HCT116 (cell line): Measurements from ENCODE around the gene SYNE2. TPM values are rescaled to one million over a fixed set of nuclear protein-coding genes. Genes with fewer than 3 reads are reported as not detected.

ENCODE experiments used
- ATAC-seq: fragments of 200-7000 bp; cut with Tn5 transposase; 2 replicates; pipeline ENCODE4 v1.9.1; 2020; ENCODE audit warnings: mild to moderate bottlenecking, moderate library complexity
- BruUV-seq: library from RNA; stranded (reverse); fragments of 400-500 nt; replicated peaks from 2 replicates; lab custom pipeline; 2021; lab: Mats Ljungman, UMichigan
- CTCF ChIA-PET: fragments of 300-600 bp; sonication (Branson Sonifier 250); formaldehyde crosslinking; loops from one replicate; lab custom pipeline; 2021; ENCODE audit warnings: antibody characterized with exemption; lab: Charles Lee
- POLR2A ChIA-PET: fragments of 300-600, 350-600 bp; sonication (Branson Sonifier 250); formaldehyde crosslinking; loops from one replicate; lab custom pipeline; 2021; ENCODE audit warnings: antibody characterized with exemption; lab: Charles Lee
- RAD21 ChIA-PET, 2 experiments: fragments of 300-600 bp; sonication (Branson Sonifier 250); formaldehyde crosslinking; loops; one replicate each; lab custom pipeline; 2023; ENCODE audit warnings: low total read pairs in 2 of 2; ENCODE audit not compliant: uncharacterized antibody in 2 of 2, unreplicated experiment in 2 of 2, low non-redundant PET in 1 of 2; lab: Charles Lee
- DNase-seq: peaks from one replicate; pipeline ENCODE4 v3.0.0-alpha.2; 2010; ENCODE audit warnings: low read depth, low spot score
- H2AFZ ChIP-seq: fragments of 200-600 bp; shearing (Covaris generic), sonication (generic); 2 replicates; pipeline ENCODE4 v1.6.1; 2017; ENCODE audit warnings: low read depth, mixed run types, mixed read lengths, antibody characterized with exemption, low read length; ENCODE audit not compliant: poor library complexity, severe bottlenecking
- H3K27ac ChIP-seq: 2 replicates; pipeline ENCODE4 v1.5.1; 2012; ENCODE audit warnings: low read depth, low read length
- H3K27me3 ChIP-seq: fragments of 200-600 bp; sonication (generic); 2 replicates; pipeline ENCODE4 v1.6.1; 2016; ENCODE audit warnings: mixed run types, low read length, mixed read lengths; ENCODE audit not compliant: insufficient read depth
- H3K36me3 ChIP-seq, 2 experiments: fragments of 200-500 bp in 1 of 2; fragments of 200-600 bp in 1 of 2; sonication (Bioruptor generic) in 1 of 2; sonication (generic) in 1 of 2; 2 replicates each; pipeline versions ENCODE4 v1.5.1 to v1.6.1; 2014 to 2016; ENCODE audit warnings: low read length in 2 of 2, inconsistent platforms in 1 of 2, mixed read lengths in 1 of 2, mixed run types in 1 of 2; ENCODE audit not compliant: insufficient read depth in 2 of 2, control insufficient read depth in 1 of 2
- H3K4me1 ChIP-seq, 2 experiments: fragments of 200-600 bp in 1 of 2; sonication (generic) in 1 of 2; 2 replicates each; pipeline versions ENCODE4 v1.5.1 to v1.6.1; 2012 to 2017; ENCODE audit warnings: low read length in 2 of 2, inconsistent platforms in 1 of 2, mild to moderate bottlenecking in 1 of 2, mixed read lengths in 1 of 2, mixed run types in 1 of 2, moderate library complexity in 1 of 2; ENCODE audit not compliant: insufficient read depth in 2 of 2, control insufficient read depth in 1 of 2
- H3K4me2 ChIP-seq: fragments of 200-600 bp; sonication (generic); 2 replicates; pipeline ENCODE4 v1.6.1; 2017; ENCODE audit warnings: mixed run types, low read length, mixed read lengths
- H3K4me3 ChIP-seq, 2 experiments: fragments of 200-600 bp in 1 of 2; sonication (generic) in 1 of 2; replicated peaks in 1 of 2; 2 replicates each; pipeline ENCODE4 v1.5.1; 2011 to 2016; ENCODE audit warnings: low read length in 2 of 2, control low read depth in 1 of 2, low read depth in 1 of 2, mild to moderate bottlenecking in 1 of 2, mixed read lengths in 1 of 2, mixed run types in 1 of 2
- H3K79me2 ChIP-seq: fragments of 200-600 bp; sonication (generic); 2 replicates; pipeline ENCODE4 v1.6.1; 2017; ENCODE audit warnings: mild to moderate bottlenecking, mixed run types, low read length, moderate library complexity, mixed read lengths; ENCODE audit not compliant: insufficient read depth
- H3K9ac ChIP-seq: fragments of 200-600 bp; sonication (generic); 2 replicates; pipeline ENCODE4 v1.6.1; 2016; ENCODE audit warnings: low read length, mixed read lengths
- H3K9me2 ChIP-seq: fragments of 200-600 bp; sonication (generic), shearing (Covaris generic); 2 replicates; pipeline ENCODE4 v1.6.1; 2017; ENCODE audit warnings: mixed run types, mild to moderate bottlenecking, moderate library complexity; ENCODE audit not compliant: insufficient read depth
- H3K9me3 ChIP-seq, 2 experiments: fragments of 200-500 bp in 1 of 2; fragments of 200-600 bp in 1 of 2; sonication (Bioruptor generic) in 1 of 2; sonication (generic) in 1 of 2; 2 replicates each; pipeline ENCODE4 v1.6.1; 2014 to 2017; ENCODE audit warnings: low read length in 2 of 2, mixed read lengths in 2 of 2, inconsistent platforms in 1 of 2, low read depth in 1 of 2, mild to moderate bottlenecking in 1 of 2, mixed run types in 1 of 2, moderate library complexity in 1 of 2; ENCODE audit not compliant: control insufficient read depth in 1 of 2, insufficient read depth in 1 of 2
- H4K20me1 ChIP-seq: fragments of 200-600 bp; sonication (generic), shearing (Covaris generic); 2 replicates; pipeline ENCODE4 v1.6.1; 2017; ENCODE audit warnings: mixed run types, mild to moderate bottlenecking, moderate library complexity; ENCODE audit not compliant: insufficient read depth
- ATF3 ChIP-seq: IDR thresholded peaks from 2 replicates; pipeline ENCODE4 v1.6.1; 2012
- EGR1 ChIP-seq: IDR thresholded peaks from 2 replicates; pipeline ENCODE4 v1.6.1; 2012; ENCODE audit warnings: low read depth
- ELF1 ChIP-seq: IDR thresholded peaks from 2 replicates; pipeline ENCODE4 v1.6.1; 2012; ENCODE audit warnings: low read depth, borderline replicate concordance
- EZH2 ChIP-seq: fragments of 200-600 bp; sonication (generic); IDR thresholded peaks from 2 replicates; pipeline ENCODE4 v1.6.1; 2017; ENCODE audit warnings: antibody characterized with exemption, mixed run types
- EZH2phosphoT487 ChIP-seq: fragments of 200-600 bp; IDR thresholded peaks from 2 replicates; pipeline ENCODE4 v1.6.1; 2018; ENCODE audit warnings: antibody characterized with exemption, borderline replicate concordance
- FOSL1 ChIP-seq: IDR thresholded peaks from 2 replicates; pipeline ENCODE4 v1.6.1; 2012; ENCODE audit warnings: low read depth
- JUND ChIP-seq: IDR thresholded peaks from 2 replicates; pipeline ENCODE4 v1.6.1; 2012
- POLR2A ChIP-seq: IDR thresholded peaks from 2 replicates; pipeline ENCODE4 v1.7.0; 2011; ENCODE audit warnings: borderline replicate concordance; ENCODE audit not compliant: insufficient read depth, insufficient read length; ENCODE audit errors: extremely low read depth
- POLR2AphosphoS5 ChIP-seq: IDR thresholded peaks from 2 replicates; pipeline ENCODE4 v1.6.1; 2011; ENCODE audit warnings: mild to moderate bottlenecking, low read depth, low read length, moderate library complexity
- RAD21 ChIP-seq: IDR thresholded peaks from 2 replicates; pipeline ENCODE4 v1.6.1; 2012; ENCODE audit warnings: low read depth, mild to moderate bottlenecking
- REST ChIP-seq: IDR thresholded peaks from 2 replicates; pipeline ENCODE4 v1.6.1; 2012; ENCODE audit warnings: low read depth
- SIN3A ChIP-seq: IDR thresholded peaks from 2 replicates; pipeline ENCODE4 v1.6.1; 2012; ENCODE audit warnings: low read depth
- SP1 ChIP-seq: IDR thresholded peaks from 2 replicates; pipeline ENCODE4 v1.6.1; 2012; ENCODE audit warnings: low read depth
- SRF ChIP-seq: IDR thresholded peaks from 2 replicates; pipeline ENCODE4 v1.6.1; 2012; ENCODE audit warnings: low read depth
- ZFX ChIP-seq: fragments of 450-650 bp; IDR thresholded peaks from 2 replicates; pipeline ENCODE4 v1.6.1; 2017
- ZNF274 ChIP-seq: fragments of 200-500 bp; sonication (Bioruptor generic); IDR thresholded peaks from 2 replicates; pipeline ENCODE4 v1.6.1; 2014; ENCODE audit warnings: mild to moderate bottlenecking, low read depth, low read length, inconsistent platforms
- intact Hi-C: fragments of 100-400 bp; cut with micrococcal nuclease; formaldehyde crosslinking; loops from 2 replicates; pipeline ENCODE4 v1.10.0; 2022
- total RNA-seq: library from RNA; stranded (reverse); gene quantifications from one replicate; pipeline ENCODE4 v1.2.1, GENCODE V29; 2021; ENCODE audit not compliant: unreplicated experiment
- TF ChIP-seq, protein P1 (sequence below): IDR thresholded peaks from 2 replicates; pipeline ENCODE4 v1.6.1; 2012

Gene SYNE2
- total RNA-seq, 1 experiment from 2014 or later = 28.8 TPM

GRCh38 chr14:64089920-64090319, 237.1 kb downstream of the SYNE2 start:
- no peaks in the 10 kb centered on the region; a peak in 1 of 4 replicates for H3K36me3 ChIP-seq
- H3K27ac ChIP-seq = no peak overlapping the region
- POLR2A ChIA-PET = no interaction called here
- H3K9me2 ChIP-seq = no peaks in the 10 kb centered on the region
- TF ChIP-seq FOSL1 = no peak
- TF ChIP-seq, protein P1, sequence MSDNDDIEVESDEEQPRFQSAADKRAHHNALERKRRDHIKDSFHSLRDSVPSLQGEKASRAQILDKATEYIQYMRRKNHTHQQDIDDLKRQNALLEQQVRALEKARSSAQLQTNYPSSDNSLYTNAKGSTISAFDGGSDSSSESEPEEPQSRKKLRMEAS = no peak
- TF ChIP-seq SRF = no peak
- no peak for TF ChIP-seq ZFX
- no peak for TF ChIP-seq EZH2phosphoT487
- TF ChIP-seq EZH2 = no peak
- no peak for TF ChIP-seq RAD21
- no peak for TF ChIP-seq ATF3
- TF ChIP-seq SIN3A = no peak
- no peak for TF ChIP-seq ZNF274
- no peak for TF ChIP-seq SP1
- TF ChIP-seq ELF1 = no peak
- no peak overlapping the region for H3K4me3 ChIP-seq
- no peak overlapping the region for H3K4me2 ChIP-seq
- RAD21 ChIA-PET = no interaction called here
- ATAC-seq (no peak), DNase-seq (no peak)
- H3K27me3 ChIP-seq = no peaks in the 10 kb centered on the region
- H3K9me3 ChIP-seq = no peaks in the 10 kb centered on the region
- no peaks in the 10 kb centered on the region for H3K79me2 ChIP-seq
- H2AFZ ChIP-seq = no peak overlapping the region
- no peaks in the 10 kb centered on the region for H3K4me1 ChIP-seq
- no peak overlapping the region for H3K9ac ChIP-seq
- BruUV-seq = no TSS peak
- intact Hi-C loops = no loop called here
- CTCF ChIA-PET = no interaction called here
- H4K20me1 ChIP-seq = no peaks in the 10 kb centered on the region

DNA sequence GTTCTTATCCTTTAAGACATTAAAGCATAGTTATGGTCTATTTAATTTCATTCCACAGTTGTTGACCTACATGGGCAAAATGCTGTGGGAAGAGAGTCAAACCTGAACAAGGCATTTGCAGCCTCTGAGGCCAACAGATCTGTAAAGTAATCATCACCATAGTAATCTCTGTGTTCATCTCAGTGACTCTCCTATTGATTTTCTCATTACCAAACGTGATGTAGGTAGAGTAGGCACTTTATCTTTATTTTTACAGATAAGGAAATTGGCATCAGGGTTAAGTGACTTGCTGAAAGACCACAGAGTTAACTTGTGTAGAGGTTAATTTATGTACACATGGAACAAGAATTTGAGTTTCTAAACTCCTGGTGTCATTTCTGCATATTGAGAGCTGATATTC, 238.4 kb downstream of the SYNE2 start:
- ChIA-PET CTCF (no interaction called here), POLR2A (no interaction called here), RAD21 (no interaction called here)
- H3K4me2 ChIP-seq = no peak overlapping the region
- no peaks in the 10 kb centered on the region for H3K9me3 ChIP-seq
- H3K27me3 ChIP-seq = no peaks in the 10 kb centered on the region
- H3K9ac ChIP-seq = no peak overlapping the region
- BruUV-seq = no TSS peak
- no peak overlapping the region for H2AFZ ChIP-seq
- H3K9me2 ChIP-seq = no peaks in the 10 kb centered on the region
- ATAC-seq = no peak
- H3K79me2 ChIP-seq = no peaks in the 10 kb centered on the region
- no peaks in the 10 kb centered on the region for H3K4me1 ChIP-seq
- intact Hi-C loops = no loop called here
- no peaks in the 10 kb centered on the region for H4K20me1 ChIP-seq
- no peak overlapping the region for H3K4me3 ChIP-seq
- H3K36me3 ChIP-seq = no peaks in the 10 kb centered on the region; a peak in 1 of 4 replicates
- H3K27ac ChIP-seq = no peak overlapping the region
- TF ChIP-seq ZFX = no peak
- TF ChIP-seq SRF = no peak
- TF ChIP-seq ZNF274 = no peak
- no peak for TF ChIP-seq POLR2AphosphoS5
- TF ChIP-seq EZH2 = no peak
- no peak for TF ChIP-seq FOSL1
- TF ChIP-seq REST = no peak
- TF ChIP-seq JUND = no peak
- no peak for TF ChIP-seq POLR2A
- no peak for TF ChIP-seq SIN3A
- TF ChIP-seq SP1 = no peak
- TF ChIP-seq EGR1 = no peak
- no peak for DNase-seq
